ENCODE results near the gene XPNPEP2.

Gene XPNPEP2

GRCh38 chrX:129700536-129700935 is 38.2 kb upstream of the XPNPEP2 start:
- H3K27me3 ChIP-seq (ENCODE audit: control insufficient read depth, insufficient read depth, low read length), result peaks cover 16% of the 10 kb centered on the region; the same call in 1 of the 2 replicates
- no peak overlapping the region for H3K27ac ChIP-seq (ENCODE audit: low read depth, low read length)

GRCh38 chrX:129701624-129702069 is 37.1 kb upstream of the XPNPEP2 start:
- Histone ChIP-seq H3K4me1 (ENCODE audit: control insufficient read depth, insufficient read depth, low read length) (peaks cover 16% of the 10 kb centered on the region), H3K4me3 (ENCODE audit: low read depth, low read length) (no peak overlapping the region), H3K27me3 (ENCODE audit: control insufficient read depth, insufficient read depth, low read length) (peaks cover 17% of the 10 kb centered on the region; the same call in 1 of the 2 replicates), H3K36me3 (ENCODE audit: control insufficient read depth, insufficient read depth, low read length) (no peaks in the 10 kb centered on the region), H3K9me3 (ENCODE audit: control insufficient read depth, insufficient read depth, low read depth, low read length) (no peaks in the 10 kb centered on the region), H3K9ac (ENCODE audit: low read length) (no peak overlapping the region), H3K27ac (ENCODE audit: low read depth, low read length) (no peak overlapping the region)

More at GRCh38 chrX:129700536-129700935, 38.2 kb upstream of the XPNPEP2 start:
- Histone ChIP-seq H3K4me3 (ENCODE audit: low read depth, low read length) (no peak overlapping the region), H3K9ac (ENCODE audit: low read length) (no peak overlapping the region), H3K4me1 (ENCODE audit: control insufficient read depth, insufficient read depth, low read length) (peaks cover 26% of the 10 kb centered on the region), H3K36me3 (ENCODE audit: control insufficient read depth, insufficient read depth, low read length) (no peaks in the 10 kb centered on the region), H3K9me3 (ENCODE audit: control insufficient read depth, insufficient read depth, low read depth, low read length) (no peaks in the 10 kb centered on the region)

- H3K9ac ChIP-seq (ENCODE audit: low read length), result no peak overlapping the region
- no peaks in the 10 kb centered on the region for H3K9me3 ChIP-seq (ENCODE audit: control insufficient read depth, insufficient read depth, low read depth, low read length)
- H3K27me3 ChIP-seq (ENCODE audit: control insufficient read depth, insufficient read depth, low read length), result peaks cover 10% of the 10 kb centered on the region; the same call in 1 of the 2 replicates
- no peaks in the 10 kb centered on the region for H3K36me3 ChIP-seq (ENCODE audit: control insufficient read depth, insufficient read depth, low read length)
- H3K27ac ChIP-seq (ENCODE audit: low read depth, low read length), result no peak overlapping the region
- H3K4me3 ChIP-seq (ENCODE audit: low read depth, low read length), result no peak overlapping the region
- H3K4me1 ChIP-seq (ENCODE audit: control insufficient read depth, insufficient read depth, low read length), result no peaks in the 10 kb centered on the region
These were observed 34.3 kb upstream of the XPNPEP2 start for GRCh38 chrX:129704491-129704890.

GRCh38 chrX:129705377-129705925 is 33.3 kb upstream of the XPNPEP2 start:
- no peak overlapping the region for H3K27ac ChIP-seq (ENCODE audit: low read depth, low read length)
- no peaks in the 10 kb centered on the region for H3K4me1 ChIP-seq (ENCODE audit: control insufficient read depth, insufficient read depth, low read length)
- H3K27me3 ChIP-seq (ENCODE audit: control insufficient read depth, insufficient read depth, low read length), result peaks cover 10% of the 10 kb centered on the region; the same call in 1 of the 2 replicates
- no peaks in the 10 kb centered on the region for H3K9me3 ChIP-seq (ENCODE audit: control insufficient read depth, insufficient read depth, low read depth, low read length)
- H3K36me3 ChIP-seq (ENCODE audit: control insufficient read depth, insufficient read depth, low read length), result no peaks in the 10 kb centered on the region
- no peak overlapping the region for H3K4me3 ChIP-seq (ENCODE audit: low read depth, low read length)
- no peak overlapping the region for H3K9ac ChIP-seq (ENCODE audit: low read length)

GRCh38 chrX:129705988-129706387 is 32.8 kb upstream of the XPNPEP2 start:
- Histone ChIP-seq H3K9me3 (ENCODE audit: control insufficient read depth, insufficient read depth, low read depth, low read length) (no peaks in the 10 kb centered on the region), H3K36me3 (ENCODE audit: control insufficient read depth, insufficient read depth, low read length) (no peaks in the 10 kb centered on the region), H3K4me1 (ENCODE audit: control insufficient read depth, insufficient read depth, low read length) (no peaks in the 10 kb centered on the region), H3K4me3 (ENCODE audit: low read depth, low read length) (no peak overlapping the region), H3K27ac (ENCODE audit: low read depth, low read length) (no peak overlapping the region), H3K9ac (ENCODE audit: low read length) (no peak overlapping the region), H3K27me3 (ENCODE audit: control insufficient read depth, insufficient read depth, low read length) (peaks cover 10% of the 10 kb centered on the region; the same call in 1 of the 2 replicates)

- Histone ChIP-seq H3K27ac (ENCODE audit: low read depth, low read length) (no peak overlapping the region), H3K9me3 (ENCODE audit: control insufficient read depth, insufficient read depth, low read depth, low read length) (no peaks in the 10 kb centered on the region), H3K4me1 (ENCODE audit: control insufficient read depth, insufficient read depth, low read length) (no peaks in the 10 kb centered on the region), H3K36me3 (ENCODE audit: control insufficient read depth, insufficient read depth, low read length) (no peaks in the 10 kb centered on the region), H3K4me3 (ENCODE audit: low read depth, low read length) (no peak overlapping the region), H3K9ac (ENCODE audit: low read length) (no peak overlapping the region), H3K27me3 (ENCODE audit: control insufficient read depth, insufficient read depth, low read length) (peaks cover 10% of the 10 kb centered on the region; the same call in 1 of the 2 replicates)
These were observed 32.2 kb upstream of the XPNPEP2 start for GRCh38 chrX:129706400-129707072.

GRCh38 chrX:129714581-129714980 is 24.2 kb upstream of the XPNPEP2 start:
- Histone ChIP-seq H3K4me1 (ENCODE audit: control insufficient read depth, insufficient read depth, low read length) (peaks cover 17% of the 10 kb centered on the region), H3K9me3 (ENCODE audit: control insufficient read depth, insufficient read depth, low read depth, low read length) (no peaks in the 10 kb centered on the region), H3K4me3 (ENCODE audit: low read depth, low read length) (no peak overlapping the region), H3K27ac (ENCODE audit: low read depth, low read length) (no peak overlapping the region), H3K9ac (ENCODE audit: low read length) (no peak overlapping the region), H3K27me3 (ENCODE audit: control insufficient read depth, insufficient read depth, low read length) (peaks cover 6% of the 10 kb centered on the region; the same call in 1 of the 2 replicates), H3K36me3 (ENCODE audit: control insufficient read depth, insufficient read depth, low read length) (no peaks in the 10 kb centered on the region)

GRCh38 chrX:129716507-129716906 is 22.3 kb upstream of the XPNPEP2 start:
- Histone ChIP-seq H3K27me3 (ENCODE audit: control insufficient read depth, insufficient read depth, low read length) (peaks cover 6% of the 10 kb centered on the region; the same call in 1 of the 2 replicates), H3K36me3 (ENCODE audit: control insufficient read depth, insufficient read depth, low read length) (no peaks in the 10 kb centered on the region), H3K4me3 (ENCODE audit: low read depth, low read length) (no peak overlapping the region), H3K9ac (ENCODE audit: low read length) (no peak overlapping the region), H3K27ac (ENCODE audit: low read depth, low read length) (no peak overlapping the region), H3K9me3 (ENCODE audit: control insufficient read depth, insufficient read depth, low read depth, low read length) (no peaks in the 10 kb centered on the region), H3K4me1 (ENCODE audit: control insufficient read depth, insufficient read depth, low read length) (peaks cover 26% of the 10 kb centered on the region)

- Histone ChIP-seq H3K27me3 (ENCODE audit: control insufficient read depth, insufficient read depth, low read length) (peaks cover 6% of the 10 kb centered on the region; the same call in 1 of the 2 replicates), H3K9me3 (ENCODE audit: control insufficient read depth, insufficient read depth, low read depth, low read length) (no peaks in the 10 kb centered on the region), H3K36me3 (ENCODE audit: control insufficient read depth, insufficient read depth, low read length) (no peaks in the 10 kb centered on the region), H3K4me3 (ENCODE audit: low read depth, low read length) (no peak overlapping the region), H3K27ac (ENCODE audit: low read depth, low read length) (no peak overlapping the region), H3K4me1 (ENCODE audit: control insufficient read depth, insufficient read depth, low read length) (peaks cover 31% of the 10 kb centered on the region), H3K9ac (ENCODE audit: low read length) (no peak overlapping the region)
These were observed 20.9 kb upstream of the XPNPEP2 start for GRCh38 chrX:129717892-129718291.

GRCh38 chrX:129718676-129719075 is 20.1 kb upstream of the XPNPEP2 start:
- H3K9ac ChIP-seq (ENCODE audit: low read length), result no peak overlapping the region
- H3K9me3 ChIP-seq (ENCODE audit: control insufficient read depth, insufficient read depth, low read depth, low read length), result no peaks in the 10 kb centered on the region
- no peak overlapping the region for H3K27ac ChIP-seq (ENCODE audit: low read depth, low read length)
- H3K4me3 ChIP-seq (ENCODE audit: low read depth, low read length), result no peak overlapping the region
- H3K36me3 ChIP-seq (ENCODE audit: control insufficient read depth, insufficient read depth, low read length), result no peaks in the 10 kb centered on the region
- H3K27me3 ChIP-seq (ENCODE audit: control insufficient read depth, insufficient read depth, low read length), result peaks cover 6% of the 10 kb centered on the region; the same call in 1 of the 2 replicates
- peaks cover 31% of the 10 kb centered on the region for H3K4me1 ChIP-seq (ENCODE audit: control insufficient read depth, insufficient read depth, low read length)

GRCh38 chrX:129719268-129719667 is 19.5 kb upstream of the XPNPEP2 start:
- H3K27ac ChIP-seq (ENCODE audit: low read depth, low read length), result no peak overlapping the region
- H3K9ac ChIP-seq (ENCODE audit: low read length), result no peak overlapping the region
- H3K27me3 ChIP-seq (ENCODE audit: control insufficient read depth, insufficient read depth, low read length), result peaks cover 6% of the 10 kb centered on the region; the same call in 1 of the 2 replicates
- no peak overlapping the region for H3K4me3 ChIP-seq (ENCODE audit: low read depth, low read length)
- peaks cover 31% of the 10 kb centered on the region for H3K4me1 ChIP-seq (ENCODE audit: control insufficient read depth, insufficient read depth, low read length)
- no peaks in the 10 kb centered on the region for H3K9me3 ChIP-seq (ENCODE audit: control insufficient read depth, insufficient read depth, low read depth, low read length)
- H3K36me3 ChIP-seq (ENCODE audit: control insufficient read depth, insufficient read depth, low read length), result no peaks in the 10 kb centered on the region
